Superior temporal gyrus (tissue), 1 donor: ENCODE data around the gene TOR1A.

Experiments
- DNase-seq: peaks from one replicate; pipeline ENCODE4 v3.0.0-alpha.2; 2016; ENCODE audit errors: extremely low spot score

Gene TOR1A

GRCh38 chr9:129852579-129852978 lies 28.6 kb upstream of the TOR1A start:
- DNase-seq = no peak

- DNase-seq = no peak
Observed at GRCh38 chr9:129851821-129852220, 27.9 kb upstream of the TOR1A start.

- DNase-seq = no peak
Observed at GRCh38 chr9:129850821-129851550, 27.1 kb upstream of the TOR1A start.

DNA sequence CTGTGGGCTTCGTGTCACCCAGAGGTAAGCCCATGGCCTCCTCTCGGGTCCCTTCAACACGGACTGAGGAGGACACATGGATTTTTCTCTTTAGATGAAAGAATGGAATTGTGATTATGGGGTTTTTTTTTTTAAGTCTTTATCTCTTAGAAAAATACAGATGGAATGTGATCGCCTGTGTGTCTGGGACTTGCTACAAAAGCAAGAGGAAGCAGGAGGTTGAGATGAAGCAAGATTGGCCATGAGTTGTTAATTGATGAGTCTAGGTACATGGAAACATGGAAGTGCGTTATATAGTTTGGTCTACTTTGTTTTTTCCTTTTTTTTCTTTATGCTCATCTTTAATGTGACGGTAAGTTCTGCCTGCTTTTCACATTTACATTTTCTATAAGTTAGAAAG lies 26.0 kb upstream of the TOR1A start:
- no peak for DNase-seq

- DNase-seq = no peak
Observed at GRCh38 chr9:129848712-129849441, 24.9 kb upstream of the TOR1A start.

DNA sequence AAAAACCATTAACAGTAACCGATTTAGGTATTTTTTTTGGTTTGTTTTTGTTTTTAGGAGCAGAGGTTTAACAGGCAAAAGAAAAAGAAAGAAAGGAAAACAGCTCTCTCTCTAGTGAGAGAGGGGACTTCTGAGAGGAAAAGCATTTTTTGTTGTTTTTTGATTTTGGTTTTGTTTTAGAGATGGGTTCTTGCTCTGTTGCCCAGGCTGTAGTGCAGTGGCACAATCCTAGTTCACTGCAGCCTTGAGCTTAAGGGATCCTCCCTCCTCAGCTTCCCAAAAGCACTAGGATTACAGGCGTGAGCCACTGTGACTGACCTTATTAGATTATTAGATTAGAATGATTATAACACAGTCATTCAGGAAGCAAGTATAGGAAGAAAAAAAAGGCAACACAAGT lies 21.4 kb upstream of the TOR1A start:
- no peak for DNase-seq

GRCh38 chr9:129841071-129841470 lies 17.1 kb upstream of the TOR1A start:
- no peak for DNase-seq

DNA sequence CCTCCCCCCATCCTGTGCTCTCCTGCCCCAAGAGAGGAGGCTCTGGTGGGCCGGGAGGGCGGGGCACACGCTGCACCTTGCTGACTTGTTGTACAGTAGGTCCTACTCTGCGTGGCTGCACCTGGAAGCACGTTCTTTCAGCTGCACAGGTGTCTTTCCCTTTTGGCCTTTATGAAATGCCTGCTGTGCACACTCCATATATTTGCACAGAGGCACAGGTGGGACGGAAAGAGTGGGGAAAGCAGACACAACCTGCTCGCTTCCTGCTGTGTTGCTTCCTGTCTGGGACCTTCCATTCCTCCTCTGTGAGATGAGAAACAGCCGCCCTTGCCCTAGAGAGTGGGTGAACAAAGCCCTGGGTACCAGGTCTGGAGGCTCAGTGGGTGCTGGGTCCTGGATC lies 16.1 kb upstream of the TOR1A start:
- DNase-seq = no peak

DNA sequence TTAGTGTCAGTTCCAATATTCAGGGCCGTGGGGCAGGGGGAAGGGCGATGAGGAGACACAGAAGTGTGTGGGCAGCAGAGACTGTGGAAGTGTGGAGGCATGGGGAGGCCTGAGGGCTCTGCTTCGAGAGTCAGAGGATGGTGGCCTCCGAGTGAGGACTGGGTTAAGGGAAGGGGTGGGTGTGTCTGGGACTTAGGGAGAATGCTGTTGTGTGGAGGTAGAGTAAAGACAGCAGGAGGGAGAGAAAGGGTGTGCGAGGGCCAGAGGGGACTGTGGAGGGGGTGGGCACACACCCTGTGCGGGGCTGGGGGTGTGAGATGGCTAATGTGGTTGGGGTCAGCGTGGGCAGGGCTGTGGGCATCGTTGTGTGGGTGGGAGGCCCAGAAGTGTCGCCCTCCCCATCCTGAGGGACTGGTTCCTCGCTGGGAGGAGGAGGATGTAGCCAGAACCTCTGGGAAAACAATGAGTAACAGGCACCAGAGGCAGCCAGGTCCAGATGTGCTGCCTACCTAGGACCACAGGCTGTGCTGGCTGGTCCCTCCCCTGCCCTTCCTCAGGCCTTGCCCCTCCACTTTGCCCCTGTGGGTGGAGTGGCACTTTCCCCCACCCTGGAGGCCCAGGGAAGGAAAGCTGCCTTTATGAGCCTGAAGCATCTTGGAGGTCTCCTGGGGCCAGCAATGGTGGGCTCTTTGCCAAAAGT lies 15.5 kb upstream of the TOR1A start:
- no peak for DNase-seq

- DNase-seq = no peak
Observed at GRCh38 chr9:129838707-129839259, 14.8 kb upstream of the TOR1A start.

- no peak for DNase-seq
Observed at GRCh38 chr9:129836311-129837007, 12.5 kb upstream of the TOR1A start.

DNA sequence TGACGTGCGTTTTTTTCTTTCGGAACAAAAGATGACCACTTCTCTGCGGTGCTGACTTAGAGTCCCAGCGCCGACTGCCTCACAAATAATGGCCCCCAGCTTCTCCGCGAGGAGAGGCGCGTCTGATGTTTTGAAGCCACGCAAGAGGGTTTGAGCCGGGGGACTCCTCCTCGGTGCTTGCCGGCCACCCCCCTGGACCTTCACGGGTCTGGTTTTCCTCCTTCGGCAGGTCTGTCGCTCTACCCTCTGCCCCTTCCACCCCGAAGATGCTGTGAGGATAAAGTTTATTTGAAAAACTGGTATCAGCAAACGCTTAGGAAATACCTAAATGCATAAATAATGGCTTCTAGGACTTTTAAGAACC lies 11.9 kb upstream of the TOR1A start:
- no peak for DNase-seq

DNA sequence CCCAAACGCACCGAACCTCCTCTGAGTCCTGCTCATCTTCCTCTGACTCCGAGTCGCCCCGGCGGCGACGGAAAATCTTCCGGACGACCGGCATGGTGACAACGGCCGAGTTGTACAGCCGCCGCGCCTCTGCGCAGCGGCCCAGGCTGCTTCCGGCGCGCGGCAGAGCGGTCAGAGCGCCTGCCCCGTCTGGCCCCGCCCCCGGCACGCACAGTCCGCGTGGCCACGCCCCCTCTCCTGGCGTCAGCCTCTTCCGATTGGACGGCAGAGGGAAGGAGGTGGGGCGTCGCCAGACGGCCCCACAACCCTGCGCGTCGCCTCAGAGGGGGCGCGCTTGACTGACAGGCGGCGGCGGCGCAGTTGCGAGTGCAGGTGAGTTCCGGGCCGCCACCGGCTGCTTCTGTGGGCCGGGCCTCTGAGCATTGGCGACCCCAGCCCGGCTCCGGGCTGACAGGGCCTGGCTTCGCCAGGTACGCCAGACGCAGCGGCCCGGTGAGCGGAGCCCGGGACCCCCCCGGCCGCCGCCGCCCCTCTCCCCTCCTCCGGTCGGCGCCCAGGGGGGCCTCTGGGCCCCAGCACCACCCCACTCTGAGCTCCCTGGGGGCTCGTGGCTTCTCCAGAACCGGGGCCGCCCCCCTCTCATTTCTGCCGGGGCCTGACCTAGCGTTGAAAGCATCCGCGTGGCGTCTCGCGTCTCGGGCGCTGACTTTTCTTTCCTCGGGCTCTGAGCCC lies 11.4 kb upstream of the TOR1A start, which contains the start of the genes C9orf78 and USP20:
Gene C9orf78 (minus strand): TSS at position 148 of the 732 bp plus-strand sequence. CDS start 54 bp downstream, at position 94.
Gene USP20 (plus strand): TSS at position 331 of the 732 bp plus-strand sequence. CDS start 17,098 bp downstream, outside the sequence.
- peak; percentile 97 for DNase-seq

DNA sequence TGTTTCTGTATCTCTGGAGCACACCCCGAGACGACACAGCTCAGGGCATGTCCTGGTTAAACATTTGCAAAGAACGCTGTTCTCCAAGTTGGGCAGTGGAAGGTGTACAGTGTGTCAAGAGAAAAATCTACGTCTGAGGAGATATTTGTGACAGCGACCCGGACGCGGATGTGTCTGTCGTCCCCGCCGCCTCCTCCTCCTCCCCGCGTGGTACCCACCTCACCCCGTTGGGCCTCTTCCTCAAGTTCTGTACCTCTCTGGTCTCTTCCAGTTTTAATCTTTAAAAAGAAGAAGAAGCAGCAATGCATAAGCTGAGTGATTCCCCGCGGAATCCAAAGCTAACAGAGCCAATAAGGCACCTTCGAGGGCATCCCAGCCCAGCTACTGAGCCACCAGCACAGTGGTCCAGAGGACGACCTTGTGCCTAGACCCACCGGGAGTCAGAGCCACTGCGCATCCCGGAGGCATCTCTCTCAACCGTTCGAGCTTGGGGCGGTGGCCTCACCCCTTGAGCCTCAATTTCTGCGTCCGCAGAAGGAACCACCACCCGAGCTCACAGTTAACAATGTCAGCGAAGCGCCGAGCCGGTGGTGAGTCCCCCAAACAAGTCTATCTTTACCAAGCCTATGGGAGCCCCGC lies 10.7 kb upstream of the TOR1A start:
- DNase-seq = no peak

DNA sequence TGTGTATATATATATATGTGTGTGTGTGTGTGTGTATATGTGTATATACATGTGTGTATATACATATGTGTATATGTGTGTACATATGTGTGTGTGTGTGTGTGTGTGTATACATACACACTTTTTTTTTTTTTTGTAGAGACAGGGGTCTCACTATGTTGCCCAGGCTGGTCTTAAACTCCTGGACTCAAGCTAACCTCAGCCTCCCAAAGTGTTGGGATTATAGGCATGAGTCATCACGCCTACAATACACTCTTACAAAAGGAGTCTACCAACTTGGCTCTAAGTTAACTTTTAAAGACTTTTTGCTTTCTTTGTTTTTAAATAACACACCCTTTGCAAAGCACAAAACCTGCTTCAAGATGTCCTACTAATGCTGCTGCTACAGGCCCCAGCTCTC lies 9.0 kb upstream of the TOR1A start:
- no peak for DNase-seq

DNA sequence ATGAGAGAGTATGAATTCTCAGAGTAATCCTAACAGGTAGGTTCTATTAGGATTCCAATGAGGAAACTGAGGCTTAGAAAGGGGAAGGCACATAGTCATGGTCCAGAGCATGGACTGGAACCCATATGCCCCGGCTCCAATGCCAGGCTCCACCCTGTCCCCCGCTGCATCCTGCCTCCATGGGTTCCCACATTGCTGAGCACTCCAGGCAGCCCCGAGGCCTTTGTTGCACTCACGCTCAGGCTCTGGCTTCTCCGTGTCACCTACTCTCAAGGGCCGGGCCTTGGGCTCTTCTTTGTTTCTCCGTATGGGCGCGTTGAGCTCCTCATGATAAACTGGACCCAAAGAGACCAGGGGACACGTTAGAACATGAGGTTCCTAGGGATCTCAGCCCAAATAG lies 5.0 kb upstream of the TOR1A start:
- DNase-seq = no peak

DNA sequence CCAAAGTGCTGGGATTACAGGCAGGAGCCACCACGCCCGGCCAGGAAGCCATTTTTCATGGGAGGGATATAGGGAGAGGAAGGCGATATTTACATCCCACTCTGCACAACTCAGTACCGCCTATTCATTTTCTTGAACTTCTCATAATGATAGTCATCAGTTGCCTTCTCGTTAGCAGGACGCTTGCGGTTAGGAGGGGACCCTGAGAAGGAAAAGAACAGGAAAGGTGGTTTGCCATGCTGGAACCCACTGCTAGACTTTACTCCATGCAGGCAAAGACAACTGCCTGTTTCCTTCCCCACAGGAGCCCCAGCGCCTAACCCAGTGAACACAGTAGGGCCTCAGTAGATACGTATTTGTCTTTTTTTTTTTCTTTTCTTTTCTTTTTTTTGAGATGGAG lies 4.1 kb upstream of the TOR1A start:
- DNase-seq = no peak

GRCh38 chr9:129826759-129827158 lies 2.8 kb upstream of the TOR1A start:
- DNase-seq = no peak

GRCh38 chr9:129826344-129826743 lies 2.4 kb upstream of the TOR1A start:
- DNase-seq = no peak

DNA sequence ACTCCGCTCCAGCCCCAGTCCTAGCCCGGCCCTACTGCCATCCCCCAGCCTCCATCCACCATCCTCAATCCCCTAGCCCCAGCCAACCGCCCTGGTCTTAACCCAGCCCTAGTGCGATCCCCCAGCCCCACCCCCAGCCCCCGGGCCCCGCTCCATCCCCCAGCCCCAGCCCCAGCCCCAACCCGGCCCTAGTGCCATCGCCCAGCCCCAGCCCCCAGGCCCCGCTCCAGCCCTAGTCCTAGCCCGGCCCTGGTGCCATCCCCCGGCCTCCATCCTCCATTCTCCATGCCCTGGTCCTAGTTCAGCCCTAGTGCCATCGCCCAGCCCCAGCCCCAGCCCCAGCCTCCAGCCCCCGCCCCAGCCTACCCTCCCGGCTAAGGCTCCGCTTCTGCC lies 398 bp downstream of the TOR1A start:
- no peak for DNase-seq
